MCF 10A (cell line): ENCODE data around the gene FOXP1. TPM values are rescaled to one million over a fixed set of nuclear protein-coding genes. Genes with fewer than 3 reads are reported as not detected.

Experiments used
- BruUV-seq: library from RNA; stranded (reverse); fragments of 400-500 nt; replicated peaks from 2 replicates; lab custom pipeline; 2021; lab: Mats Ljungman, UMichigan
- CTCF ChIA-PET: fragments of 300-600 bp; sonication (Branson Sonifier 250); formaldehyde crosslinking; extraction: SDS; loops from one replicate; lab custom pipeline; 2021; ENCODE audit warnings: antibody characterized with exemption, inconsistent platforms; lab: Yijun Ruan, JAX
- POLR2A ChIA-PET: fragments of 300-600, 350-650 bp; sonication (Branson Sonifier 250); formaldehyde crosslinking; extraction: SDS; loops from one replicate; lab custom pipeline; 2020; ENCODE audit warnings: antibody characterized with exemption, inconsistent platforms; lab: Yijun Ruan, JAX
- DNase-seq: peaks from one replicate; pipeline ENCODE4 v3.0.0-alpha.2; 2018; ENCODE audit not compliant: unreplicated experiment
- H3K27ac Mint-ChIP-seq: one replicate; pipeline ENCODE4 v1.8.0; 2022; ENCODE audit warnings: mild to moderate bottlenecking, low read depth, mixed read lengths; ENCODE audit not compliant: unreplicated experiment
- H3K27me3 Mint-ChIP-seq: one replicate; pipeline ENCODE4 v1.8.0; 2022; ENCODE audit warnings: mixed read lengths; ENCODE audit not compliant: insufficient read depth, unreplicated experiment
- H3K36me3 Mint-ChIP-seq: one replicate; pipeline ENCODE4 v1.8.0; 2022; ENCODE audit warnings: mild to moderate bottlenecking, moderate library complexity, mixed read lengths; ENCODE audit not compliant: insufficient read depth, unreplicated experiment
- H3K4me1 Mint-ChIP-seq: one replicate; pipeline ENCODE4 v1.8.0; 2022; ENCODE audit warnings: mixed read lengths; ENCODE audit not compliant: insufficient read depth, unreplicated experiment
- H3K4me3 Mint-ChIP-seq: one replicate; pipeline ENCODE4 v1.8.0; 2022; ENCODE audit warnings: mild to moderate bottlenecking, moderate library complexity, mixed read lengths; ENCODE audit not compliant: unreplicated experiment
- H3K9me3 Mint-ChIP-seq: one replicate; pipeline ENCODE4 v1.8.0; 2022; ENCODE audit warnings: mixed read lengths; ENCODE audit not compliant: unreplicated experiment
- CTCF ChIP-seq: fragments of 200-600 bp; IDR thresholded peaks from one replicate; pipeline ENCODE4 v1.8.0; 2022; ENCODE audit warnings: antibody characterized with exemption, mild to moderate bottlenecking; ENCODE audit not compliant: unreplicated experiment
- intact Hi-C: fragments of 100-400 bp; cut with micrococcal nuclease; formaldehyde crosslinking; loops from 2 replicates; pipeline ENCODE4 v1.14.1; 2022
- total RNA-seq: library from RNA; stranded (reverse); gene quantifications from 2 replicates; pipeline ENCODE4 v1.2.3, GENCODE V29; 2022

The FOXP1 gene
- total RNA-seq, 1 experiment from 2014 or later: 49.0 TPM

GRCh38 chr3:71089271-71089847 is 494.2 kb downstream of the FOXP1 start:
- CTCF ChIA-PET: interaction anchor here (1.0 kb wide), 1 partner anchor 19 kb away, joined by 4 read pairs; no protein-coding TSS in a partner anchor
- no peak for TF ChIP-seq CTCF
- H3K27me3 Mint-ChIP-seq: no peaks in the 10 kb centered on the region
- no peak for DNase-seq
- POLR2A ChIA-PET: no interaction called here
- no peak overlapping the region for H3K27ac Mint-ChIP-seq
- H3K36me3 Mint-ChIP-seq: peaks cover 13% of the 10 kb centered on the region
- no peak overlapping the region for H3K4me3 Mint-ChIP-seq
- no TSS peak for BruUV-seq
- intact Hi-C loops: no loop called here
- no peaks in the 10 kb centered on the region for H3K9me3 Mint-ChIP-seq
- no peaks in the 10 kb centered on the region for H3K4me1 Mint-ChIP-seq

GRCh38 chr3:71088742-71089141 is 494.8 kb downstream of the FOXP1 start:
- POLR2A ChIA-PET: no interaction called here
- peak overlapping the region; percentile 59 for H3K27ac Mint-ChIP-seq
- intact Hi-C loops: no loop called here

GRCh38 chr3:71088019-71088708 is 495.4 kb downstream of the FOXP1 start:
- DNase-seq: no peak
- no peaks in the 10 kb centered on the region for H3K27me3 Mint-ChIP-seq
- peak overlapping the region; percentile 59 for H3K27ac Mint-ChIP-seq
- no peaks in the 10 kb centered on the region for H3K4me1 Mint-ChIP-seq
- ChIA-PET POLR2A (interaction anchor here (0.7 kb wide), 1 partner anchor 335 kb away, joined by 3 read pairs; no protein-coding TSS in a partner anchor), CTCF (interaction anchor here (0.6 to 1.0 kb wide), 2 partner anchors 18 to 354 kb away, joined by 4 read pairs; no protein-coding TSS in a partner anchor)
- intact Hi-C loops: no loop called here
- H3K4me3 Mint-ChIP-seq: no peak overlapping the region
- no peak for TF ChIP-seq CTCF
- BruUV-seq: no TSS peak
- no peaks in the 10 kb centered on the region for H3K9me3 Mint-ChIP-seq
- peaks cover 13% of the 10 kb centered on the region for H3K36me3 Mint-ChIP-seq

More at GRCh38 chr3:71088742-71089141, 494.8 kb downstream of the FOXP1 start:
- TF ChIP-seq CTCF: no peak
- H3K36me3 Mint-ChIP-seq: peaks cover 13% of the 10 kb centered on the region
- H3K4me3 Mint-ChIP-seq: no peak overlapping the region
- CTCF ChIA-PET: interaction anchor here (0.6 to 1.0 kb wide), 2 partner anchors 18 to 354 kb away, joined by 4 read pairs; no protein-coding TSS in a partner anchor
- no peaks in the 10 kb centered on the region for H3K9me3 Mint-ChIP-seq
- H3K27me3 Mint-ChIP-seq: no peaks in the 10 kb centered on the region
- H3K4me1 Mint-ChIP-seq: no peaks in the 10 kb centered on the region
- BruUV-seq: no TSS peak
- no peak for DNase-seq
